K562 (cell line): Measurements from ENCODE around the gene ABCA7. TPM values are rescaled to one million over a fixed set of nuclear protein-coding genes. Genes with fewer than 3 reads are reported as not detected.
A peak's percentile ranks its signal among the peaks of the same experiment; 100 is the strongest.

Source experiments
- ADNP ChIP-seq: fragments of 200-800 bp; sonication (Bioruptor generic); IDR thresholded peaks from 2 replicates; pipeline ENCODE4 v1.6.1; 2016; ENCODE audit warnings: missing genetic modification characterization, missing compliant biosample characterization
- BCOR ChIP-seq: fragments of 450-650 bp; IDR thresholded peaks from 2 replicates; pipeline ENCODE4 v1.6.1; 2016
- CBX2 ChIP-seq: fragments of 200-600 bp; sonication (generic); IDR thresholded peaks from one replicate; pipeline ENCODE4 v1.6.1; 2012; ENCODE audit warnings: mild to moderate bottlenecking, low read length, inconsistent platforms; ENCODE audit not compliant: insufficient read depth, poor library complexity, severe bottlenecking
- COPS2 ChIP-seq: fragments of 450-650 bp; conservative IDR thresholded peaks from 2 replicates; pipeline ENCODE4 v1.6.1; 2016; ENCODE audit warnings: mild to moderate bottlenecking, moderate library complexity
- DPF2 ChIP-seq: fragments of 450-650 bp; IDR thresholded peaks from 2 replicates; pipeline ENCODE4 v1.6.1; 2016
- ELF1 ChIP-seq: fragments of 200-800 bp; sonication (Bioruptor generic); IDR thresholded peaks from 2 replicates; pipeline ENCODE4 v1.6.1; 2016; ENCODE audit warnings: missing genetic modification characterization, missing compliant biosample characterization
- HMG20A ChIP-seq: fragments of 450-650 bp; formaldehyde crosslinking; conservative IDR thresholded peaks from 2 replicates; pipeline ENCODE4 v1.4.0; 2020; ENCODE audit warnings: mild to moderate bottlenecking, mixed read lengths
- MED1 ChIP-seq: sonication (generic); formaldehyde crosslinking; IDR thresholded peaks from 2 replicates; pipeline ENCODE4 v1.8.1; 2023; ENCODE audit warnings: missing genetic modification reagents, borderline replicate concordance
- NONO ChIP-seq, 2 experiments: fragments of 200-400 bp in 1 of 2; fragments of 450-650 bp in 1 of 2; formaldehyde crosslinking in 1 of 2; IDR thresholded peaks; 2 replicates each; pipeline ENCODE4 v1.6.1; 2017; ENCODE audit warnings: low read depth in 2 of 2, mild to moderate bottlenecking in 2 of 2, moderate library complexity in 2 of 2, low read length in 1 of 2
- POLR2G ChIP-seq: fragments of 200-400 bp; formaldehyde crosslinking; IDR thresholded peaks from 2 replicates; pipeline ENCODE4 v1.6.1; 2017; ENCODE audit warnings: low read depth, mild to moderate bottlenecking, antibody characterized with exemption, low read length, moderate library complexity
- SMARCA5 ChIP-seq: fragments of 450-650 bp; IDR thresholded peaks from 2 replicates; pipeline ENCODE4 v1.6.1; 2016
- SMC3 ChIP-seq: conservative IDR thresholded peaks from 2 replicates; pipeline ENCODE4 v1.6.1; 2011; ENCODE audit warnings: low read depth, low read length, improper control_type of control experiment; ENCODE audit not compliant: insufficient read depth
- TARDBP ChIP-seq: fragments of 450-650 bp; IDR thresholded peaks from 2 replicates; pipeline ENCODE4 v1.6.1; 2016
- TOE1 ChIP-seq, 2 experiments: fragments of 450-650 bp in 1 of 2; sonication (generic) in 1 of 2; formaldehyde crosslinking in 1 of 2; IDR thresholded peaks; 2 replicates each; pipeline versions ENCODE4 v1.7.1 to v1.8.0; 2016 to 2022; ENCODE audit warnings: borderline replicate concordance in 2 of 2, mild to moderate bottlenecking in 2 of 2, antibody characterized with exemption in 1 of 2, inconsistent platforms in 1 of 2, low read depth in 1 of 2, missing genetic modification reagents in 1 of 2, moderate library complexity in 1 of 2
- XRCC3 ChIP-seq: fragments of 450-650 bp; IDR thresholded peaks from 2 replicates; pipeline ENCODE4 v1.6.1; 2017; ENCODE audit warnings: mild to moderate bottlenecking, moderate library complexity
- ZFP36 ChIP-seq: fragments of 150-350 bp; IDR thresholded peaks from 2 replicates; pipeline ENCODE4 v1.6.1; 2018; ENCODE audit warnings: low read length, low read depth; ENCODE audit not compliant: partially characterized antibody
- ZNF124 ChIP-seq: sonication (generic); formaldehyde crosslinking; IDR thresholded peaks from 2 replicates; pipeline ENCODE4 v1.8.1; 2022; ENCODE audit warnings: missing genetic modification reagents
- ZNF224 ChIP-seq: sonication (generic); formaldehyde crosslinking; IDR thresholded peaks from 2 replicates; pipeline ENCODE4 v1.8.0; 2022; ENCODE audit warnings: mild to moderate bottlenecking, missing genetic modification reagents
- ZZZ3 ChIP-seq: fragments of 450-650 bp; IDR thresholded peaks from 2 replicates; pipeline ENCODE4 v1.6.1; 2016; ENCODE audit warnings: antibody characterized with exemption, mild to moderate bottlenecking, moderate library complexity
- polyA plus RNA-seq, 8 experiments: library from polyadenylated mRNA; depleted of rRNA in 4 of 8; stranded (reverse) in 5 of 8; unstranded in 3 of 8; fragments of >200 nt; fragmentation: Nextera tagmentation in 2 of 8; fragmentation: Illumina TruSeq in 1 of 8; extraction: Ambion mirVana in 2 of 8; extraction: Trizol in 1 of 8; gene quantifications; 2 replicates each; pipeline versions ENCODE4 v1.2.1 to v1.2.3, GENCODE V29; 2011 to 2014; ENCODE audit warnings: inconsistent platforms in 1 of 8, missing spikeins in 1 of 8
- total RNA-seq, 7 experiments: library from RNA; depleted of rRNA in 6 of 7; stranded (reverse); fragments of >200 nt in 6 of 7; fragmentation: Illumina TruSeq in 2 of 7; extraction: Trizol in 2 of 7; gene quantifications; 2 replicates each; pipeline versions ENCODE4 v1.2.1 to v1.2.3, GENCODE V29; 2011 to 2021; ENCODE audit warnings: low replicate concordance in 1 of 7
- TF ChIP-seq, protein P1 (sequence below): fragments of 450-650 bp; IDR thresholded peaks from 2 replicates; pipeline ENCODE4 v1.6.1; 2017; ENCODE audit warnings: antibody characterized with exemption, mild to moderate bottlenecking
- TF ChIP-seq, protein P2 (sequence below): fragments of 250-450 bp; sonication (Bioruptor Pico); IDR thresholded peaks from 2 replicates; pipeline ENCODE4 v1.4.0; 2020; ENCODE audit warnings: mild to moderate bottlenecking, moderate library complexity
- TF ChIP-seq, protein P3 (sequence below): fragments of 250-450 bp; sonication (Bioruptor Pico); IDR thresholded peaks from 2 replicates; pipeline ENCODE4 v1.9.0; 2021; ENCODE audit warnings: mild to moderate bottlenecking, inconsistent platforms

ABCA7 gene
- total and polyA plus RNA-seq, 9 of the 15 experiments (the other 6 are each of a cell fraction or from before 2014, with no cell fraction given): 2.3 to 96.1 (median 31.2) TPM

DNA sequence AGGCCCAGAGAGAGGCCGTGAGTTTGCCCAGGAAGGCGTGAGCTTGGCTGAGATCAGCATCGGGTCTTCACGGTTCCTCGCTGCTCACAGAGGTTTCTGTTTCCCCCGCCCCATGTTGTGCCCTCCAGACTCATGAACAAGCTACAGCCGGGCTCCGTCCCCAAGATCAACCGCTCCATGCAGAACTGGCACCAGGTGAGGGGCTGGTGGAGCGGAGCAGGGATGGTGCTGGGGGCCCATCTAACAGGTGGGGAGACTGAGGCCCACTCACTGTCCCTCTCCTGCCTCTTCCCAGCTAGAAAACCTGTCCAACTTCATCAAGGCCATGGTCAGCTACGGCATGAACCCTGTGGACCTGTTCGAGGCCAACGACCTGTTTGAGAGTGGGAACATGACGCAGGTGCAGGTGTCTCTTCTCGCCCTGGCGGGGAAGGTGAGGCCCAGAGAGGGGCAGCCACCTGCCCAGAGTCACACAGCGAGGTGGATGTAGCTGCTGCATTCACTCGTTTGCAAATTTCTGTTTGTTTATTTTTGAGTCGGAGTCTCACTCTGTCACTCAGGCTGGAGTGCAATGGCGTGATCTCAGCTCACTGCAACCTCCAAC is 7.5 kb upstream of the ABCA7 start (continued):
- TF ChIP-seq XRCC3: no peak
- TF ChIP-seq ZZZ3: no peak
- peak; percentile 90 for TF ChIP-seq BCOR
- TF ChIP-seq SMC3: no peak
- TF ChIP-seq ZNF224 (CRISPR knock-in tag): no peak
- peak; percentile 51; the same call in 1 of the 2 replicates for TF ChIP-seq SMARCA5
- peak; percentile 41; the same call in 1 of the 2 replicates for TF ChIP-seq POLR2G
- TF ChIP-seq HMG20A (CRISPR knock-in tag): no peak
- TF ChIP-seq, protein P1, sequence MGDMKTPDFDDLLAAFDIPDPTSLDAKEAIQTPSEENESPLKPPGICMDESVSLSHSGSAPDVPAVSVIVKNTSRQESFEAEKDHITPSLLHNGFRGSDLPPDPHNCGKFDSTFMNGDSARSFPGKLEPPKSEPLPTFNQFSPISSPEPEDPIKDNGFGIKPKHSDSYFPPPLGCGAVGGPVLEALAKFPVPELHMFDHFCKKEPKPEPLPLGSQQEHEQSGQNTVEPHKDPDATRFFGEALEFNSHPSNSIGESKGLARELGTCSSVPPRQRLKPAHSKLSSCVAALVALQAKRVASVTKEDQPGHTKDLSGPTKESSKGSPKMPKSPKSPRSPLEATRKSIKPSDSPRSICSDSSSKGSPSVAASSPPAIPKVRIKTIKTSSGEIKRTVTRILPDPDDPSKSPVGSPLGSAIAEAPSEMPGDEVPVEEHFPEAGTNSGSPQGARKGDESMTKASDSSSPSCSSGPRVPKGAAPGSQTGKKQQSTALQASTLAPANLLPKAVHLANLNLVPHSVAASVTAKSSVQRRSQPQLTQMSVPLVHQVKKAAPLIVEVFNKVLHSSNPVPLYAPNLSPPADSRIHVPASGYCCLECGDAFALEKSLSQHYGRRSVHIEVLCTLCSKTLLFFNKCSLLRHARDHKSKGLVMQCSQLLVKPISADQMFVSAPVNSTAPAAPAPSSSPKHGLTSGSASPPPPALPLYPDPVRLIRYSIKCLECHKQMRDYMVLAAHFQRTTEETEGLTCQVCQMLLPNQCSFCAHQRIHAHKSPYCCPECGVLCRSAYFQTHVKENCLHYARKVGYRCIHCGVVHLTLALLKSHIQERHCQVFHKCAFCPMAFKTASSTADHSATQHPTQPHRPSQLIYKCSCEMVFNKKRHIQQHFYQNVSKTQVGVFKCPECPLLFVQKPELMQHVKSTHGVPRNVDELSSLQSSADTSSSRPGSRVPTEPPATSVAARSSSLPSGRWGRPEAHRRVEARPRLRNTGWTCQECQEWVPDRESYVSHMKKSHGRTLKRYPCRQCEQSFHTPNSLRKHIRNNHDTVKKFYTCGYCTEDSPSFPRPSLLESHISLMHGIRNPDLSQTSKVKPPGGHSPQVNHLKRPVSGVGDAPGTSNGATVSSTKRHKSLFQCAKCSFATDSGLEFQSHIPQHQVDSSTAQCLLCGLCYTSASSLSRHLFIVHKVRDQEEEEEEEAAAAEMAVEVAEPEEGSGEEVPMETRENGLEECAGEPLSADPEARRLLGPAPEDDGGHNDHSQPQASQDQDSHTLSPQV: no peak
- TF ChIP-seq ELF1: no peak
- no peak for TF ChIP-seq DPF2
- no peak for TF ChIP-seq TARDBP
- TF ChIP-seq ZFP36: peak; percentile 67
- TF ChIP-seq, protein P2, sequence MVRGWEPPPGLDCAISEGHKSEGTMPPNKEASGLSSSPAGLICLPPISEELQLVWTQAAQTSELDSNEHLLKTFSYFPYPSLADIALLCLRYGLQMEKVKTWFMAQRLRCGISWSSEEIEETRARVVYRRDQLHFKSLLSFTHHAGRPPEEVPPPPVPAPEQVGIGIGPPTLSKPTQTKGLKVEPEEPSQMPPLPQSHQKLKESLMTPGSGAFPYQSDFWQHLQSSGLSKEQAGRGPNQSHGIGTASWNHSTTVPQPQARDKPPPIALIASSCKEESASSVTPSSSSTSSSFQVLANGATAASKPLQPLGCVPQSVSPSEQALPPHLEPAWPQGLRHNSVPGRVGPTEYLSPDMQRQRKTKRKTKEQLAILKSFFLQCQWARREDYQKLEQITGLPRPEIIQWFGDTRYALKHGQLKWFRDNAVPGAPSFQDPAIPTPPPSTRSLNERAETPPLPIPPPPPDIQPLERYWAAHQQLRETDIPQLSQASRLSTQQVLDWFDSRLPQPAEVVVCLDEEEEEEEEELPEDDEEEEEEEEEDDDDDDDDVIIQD (CRISPR knock-in tag): no peak
- 0 out of 2 replicates have a peak, but pooled peaks have one; percentile 32 for TF ChIP-seq ADNP (tag)
- TF ChIP-seq COPS2: no peak
- no peak for TF ChIP-seq MED1 (CRISPR knock-in tag)
- TF ChIP-seq TOE1 (IDR thresholded peaks at IDR 0.05; ENCODE audit: borderline replicate concordance): no peak
- TF ChIP-seq TOE1 (CRISPR knock-in tag; IDR thresholded peaks at IDR 0.05; ENCODE audit: borderline replicate concordance, low read depth): no peak
- TF ChIP-seq ZNF124 (CRISPR knock-in tag): no peak
- no peak for TF ChIP-seq CBX2
- TF ChIP-seq, protein P3, sequence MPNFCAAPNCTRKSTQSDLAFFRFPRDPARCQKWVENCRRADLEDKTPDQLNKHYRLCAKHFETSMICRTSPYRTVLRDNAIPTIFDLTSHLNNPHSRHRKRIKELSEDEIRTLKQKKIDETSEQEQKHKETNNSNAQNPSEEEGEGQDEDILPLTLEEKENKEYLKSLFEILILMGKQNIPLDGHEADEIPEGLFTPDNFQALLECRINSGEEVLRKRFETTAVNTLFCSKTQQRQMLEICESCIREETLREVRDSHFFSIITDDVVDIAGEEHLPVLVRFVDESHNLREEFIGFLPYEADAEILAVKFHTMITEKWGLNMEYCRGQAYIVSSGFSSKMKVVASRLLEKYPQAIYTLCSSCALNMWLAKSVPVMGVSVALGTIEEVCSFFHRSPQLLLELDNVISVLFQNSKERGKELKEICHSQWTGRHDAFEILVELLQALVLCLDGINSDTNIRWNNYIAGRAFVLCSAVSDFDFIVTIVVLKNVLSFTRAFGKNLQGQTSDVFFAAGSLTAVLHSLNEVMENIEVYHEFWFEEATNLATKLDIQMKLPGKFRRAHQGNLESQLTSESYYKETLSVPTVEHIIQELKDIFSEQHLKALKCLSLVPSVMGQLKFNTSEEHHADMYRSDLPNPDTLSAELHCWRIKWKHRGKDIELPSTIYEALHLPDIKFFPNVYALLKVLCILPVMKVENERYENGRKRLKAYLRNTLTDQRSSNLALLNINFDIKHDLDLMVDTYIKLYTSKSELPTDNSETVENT (CRISPR knock-in tag): no peak
- TF ChIP-seq NONO (IDR thresholded peaks at IDR 0.05; ENCODE audit: low read depth in 2 of 2, low read length in 1 of 2): no peak
